ENCODE data around the gene PIGH.
A peak's percentile ranks its signal among the peaks of the same experiment; 100 is the strongest.

Gene PIGH

GRCh38 chr14:67589204-67589770, 10.8 kb downstream of the PIGH start:
- DNase-seq (ENCODE audit: low read depth) = no peak

GRCh38 chr14:67586369-67586768, 13.7 kb downstream of the PIGH start:
- no peak for TF ChIP-seq CTCF (conservative IDR thresholded peaks at IDR 0.05; ENCODE audit: control insufficient read depth, insufficient read depth, low read depth, low read length)
- no peak overlapping the region for H3K4me3 ChIP-seq (ENCODE audit: control insufficient read depth, low read depth, low read length)
- DNase-seq (ENCODE audit: low read depth) = no peak

More at GRCh38 chr14:67589204-67589770, 10.8 kb downstream of the PIGH start:
- no peak for TF ChIP-seq CTCF (conservative IDR thresholded peaks at IDR 0.05; ENCODE audit: control insufficient read depth, insufficient read depth, low read depth, low read length)
- H3K4me3 ChIP-seq (ENCODE audit: control insufficient read depth, low read depth, low read length) = no peak overlapping the region

GRCh38 chr14:67584978-67585377, 15.1 kb downstream of the PIGH start:
- no peak for DNase-seq (ENCODE audit: low read depth)
- no peak for TF ChIP-seq CTCF (conservative IDR thresholded peaks at IDR 0.05; ENCODE audit: control insufficient read depth, insufficient read depth, low read depth, low read length)
- H3K4me3 ChIP-seq (ENCODE audit: control insufficient read depth, low read depth, low read length) = no peak overlapping the region

- peak; percentile 82 for TF ChIP-seq CTCF (conservative IDR thresholded peaks at IDR 0.05; ENCODE audit: control insufficient read depth, insufficient read depth, low read depth, low read length)
- DNase-seq (ENCODE audit: low read depth) = peak; percentile 54
- H3K4me3 ChIP-seq (ENCODE audit: control insufficient read depth, low read depth, low read length) = no peak overlapping the region
Measured at GRCh38 chr14:67583711-67584644, 16.1 kb downstream of the PIGH start.

- H3K4me3 ChIP-seq (ENCODE audit: control insufficient read depth, low read depth, low read length) = no peak overlapping the region
- no peak for TF ChIP-seq CTCF (conservative IDR thresholded peaks at IDR 0.05; ENCODE audit: control insufficient read depth, insufficient read depth, low read depth, low read length)
- no peak for DNase-seq (ENCODE audit: low read depth)
Measured at GRCh38 chr14:67582061-67582460, 18.0 kb downstream of the PIGH start.

- DNase-seq (ENCODE audit: low read depth) = no peak
- no peak overlapping the region for H3K4me3 ChIP-seq (ENCODE audit: control insufficient read depth, low read depth, low read length)
- TF ChIP-seq CTCF (conservative IDR thresholded peaks at IDR 0.05; ENCODE audit: control insufficient read depth, insufficient read depth, low read depth, low read length) = no peak
Measured at GRCh38 chr14:67581643-67582042, 18.4 kb downstream of the PIGH start.
